ENCODE data around the gene BCL2L12. TPM values are rescaled to one million over a fixed set of nuclear protein-coding genes. Genes with fewer than 3 reads are reported as not detected.

BCL2L12 gene
- total and polyA plus RNA-seq, 2 of the 13 experiments (the other 11 are each of a cell fraction or from before 2014, with no cell fraction given): 26.8 to 40.8 TPM

- peak; percentile 33; the same call in 1 of the 2 replicates for TF ChIP-seq CTCF (CRISPR knock-in tag; IDR thresholded peaks at IDR 0.05)
- no peak; the same call in 1 of the 2 replicates for TF ChIP-seq SALL1 (CRISPR knock-in tag; IDR thresholded peaks at IDR 0.05)
- peak; percentile 77 for TF ChIP-seq ZNF605 (CRISPR knock-in tag; IDR thresholded peaks at IDR 0.05)
- 0 out of 2 replicates have a peak, but pooled peaks have one; percentile 72 for TF ChIP-seq PAX8 (CRISPR knock-in tag; IDR thresholded peaks at IDR 0.05; ENCODE audit: borderline replicate concordance)
- no peak; the same call in 1 of the 2 replicates for TF ChIP-seq ZNF570 (CRISPR knock-in tag; IDR thresholded peaks at IDR 0.05; ENCODE audit: borderline replicate concordance)
- TF ChIP-seq, protein P1, sequence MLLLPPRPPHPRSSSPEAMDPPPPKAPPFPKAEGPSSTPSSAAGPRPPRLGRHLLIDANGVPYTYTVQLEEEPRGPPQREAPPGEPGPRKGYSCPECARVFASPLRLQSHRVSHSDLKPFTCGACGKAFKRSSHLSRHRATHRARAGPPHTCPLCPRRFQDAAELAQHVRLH (CRISPR knock-in tag; IDR thresholded peaks at IDR 0.05; ENCODE audit: borderline replicate concordance, low read depth): peak; percentile 48; the same call in 1 of the 2 replicates
- peak; percentile 76; the same call in 1 of the 2 replicates for TF ChIP-seq SIN3B (IDR thresholded peaks at IDR 0.05; ENCODE audit: low read length)
- no peak for TF ChIP-seq NFIC (IDR thresholded peaks at IDR 0.05; ENCODE audit: low read length)
- TF ChIP-seq ISL2 (CRISPR knock-in tag; IDR thresholded peaks at IDR 0.05): 0 out of 2 replicates have a peak, but pooled peaks have one; percentile 34
- TF ChIP-seq ZNF230 (CRISPR knock-in tag; IDR thresholded peaks at IDR 0.05): peak; percentile 23; the same call in 1 of the 2 replicates
- TF ChIP-seq PBX2 (CRISPR knock-in tag; IDR thresholded peaks at IDR 0.05): no peak
- TF ChIP-seq POLR2A (IDR thresholded peaks at IDR 0.05; ENCODE audit: insufficient read depth in 1 of 2, low read depth in 2 of 2, low read length in 2 of 2): peak; percentile 32 to 69; a peak in 2 of 4 replicates
- TF ChIP-seq, protein P2, sequence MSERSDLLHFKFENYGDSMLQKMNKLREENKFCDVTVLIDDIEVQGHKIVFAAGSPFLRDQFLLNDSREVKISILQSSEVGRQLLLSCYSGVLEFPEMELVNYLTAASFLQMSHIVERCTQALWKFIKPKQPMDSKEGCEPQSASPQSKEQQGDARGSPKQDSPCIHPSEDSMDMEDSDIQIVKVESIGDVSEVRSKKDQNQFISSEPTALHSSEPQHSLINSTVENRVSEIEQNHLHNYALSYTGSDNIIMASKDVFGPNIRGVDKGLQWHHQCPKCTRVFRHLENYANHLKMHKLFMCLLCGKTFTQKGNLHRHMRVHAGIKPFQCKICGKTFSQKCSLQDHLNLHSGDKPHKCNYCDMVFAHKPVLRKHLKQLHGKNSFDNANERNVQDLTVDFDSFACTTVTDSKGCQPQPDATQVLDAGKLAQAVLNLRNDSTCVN (CRISPR knock-in tag; IDR thresholded peaks at IDR 0.05; ENCODE audit: borderline replicate concordance): no peak; the same call in 1 of the 2 replicates
- 0 out of 2 replicates have a peak, but pooled peaks have one; percentile 33 for TF ChIP-seq ZNF317 (CRISPR knock-in tag; IDR thresholded peaks at IDR 0.05)
- TF ChIP-seq ZBTB20 (CRISPR knock-in tag; IDR thresholded peaks at IDR 0.05; ENCODE audit: borderline replicate concordance, low read depth): no peak
- TF ChIP-seq ZFP90 (CRISPR knock-in tag; IDR thresholded peaks at IDR 0.05; ENCODE audit: borderline replicate concordance): peak; percentile 63; the same call in 1 of the 2 replicates
- TF ChIP-seq RFXANK (CRISPR knock-in tag; IDR thresholded peaks at IDR 0.05): no peak
- peak; percentile 31 for TF ChIP-seq TEAD3 (CRISPR knock-in tag; optimal IDR thresholded peaks at IDR 0.05; ENCODE audit: borderline replicate concordance)
- peak; percentile 76 for TF ChIP-seq POLR2AphosphoS5 (IDR thresholded peaks at IDR 0.05; ENCODE audit: low read depth, low read length)
- TF ChIP-seq ZNF251 (CRISPR knock-in tag; IDR thresholded peaks at IDR 0.05): no peak
- TF ChIP-seq ZNF777 (CRISPR knock-in tag; IDR thresholded peaks at IDR 0.05): peak; percentile 28; the same call in 1 of the 2 replicates
- TF ChIP-seq MAZ (IDR thresholded peaks at IDR 0.05; ENCODE audit: borderline replicate concordance, low read depth, low read length): no peak
- no peak; the same call in 1 of the 2 replicates for TF ChIP-seq MAZ (CRISPR knock-in tag; IDR thresholded peaks at IDR 0.05; ENCODE audit: low read depth)
- peak; percentile 78; the same call in 1 of the 2 replicates for TF ChIP-seq ZNF704 (CRISPR knock-in tag; IDR thresholded peaks at IDR 0.05; ENCODE audit: borderline replicate concordance)
- TF ChIP-seq GTF3A (CRISPR knock-in tag; conservative IDR thresholded peaks at IDR 0.05): no peak
These were observed at the start of gene BCL2L12, which contains the start of gene IRF3 (continued) for GRCh38 chr19:49665351-49666119.

All from HepG2 (cell line).